ENCODE data around the gene ARHGAP28. TPM values are rescaled to one million over a fixed set of nuclear protein-coding genes. Genes with fewer than 3 reads are reported as not detected.

The ARHGAP28 gene
- total RNA-seq, 4 donors from 2014 or later, result 1.1 to 26.3 (median 2.6) TPM

DNA sequence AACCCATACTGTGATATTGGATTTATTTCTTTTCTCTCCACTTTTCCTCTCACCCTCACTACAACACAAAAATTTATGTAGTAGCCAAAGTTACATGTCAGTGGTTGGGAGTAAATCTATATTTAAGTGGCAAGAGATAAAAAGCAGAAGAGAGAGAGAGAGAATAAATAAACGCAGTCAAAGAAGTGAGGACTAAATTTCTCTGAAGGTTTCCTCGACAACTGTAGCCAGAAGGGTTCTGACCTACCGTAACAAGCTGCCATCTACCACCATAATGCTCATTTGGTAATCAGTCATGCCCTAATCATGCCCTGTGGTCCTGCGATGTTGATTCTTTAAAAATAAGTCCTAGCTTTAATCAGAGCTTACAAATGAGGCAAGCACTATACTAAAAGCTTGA is 9.1 kb downstream of the ARHGAP28 start:
- intact Hi-C loops (cut with DNase I; ENCODE audit: low total_unique reads), result no loop called here
- H3K27me3 ChIP-seq, result no peaks in the 10 kb centered on the region
- no peaks in the 10 kb centered on the region for H3K36me3 ChIP-seq
- WGBS, 2 donors (ENCODE audit: low coverage in 1 of 2), result 52 to 63% methylated on average over 3 to 4 of the region's 4 CpGs
- in situ Hi-C loops (cut with MboI; ENCODE audit: low pct_ligation_motif_present in 1 of 4, low pct_unique_long_range_greater_than_20kb in 1 of 4, low sequenced_read_pairs in 3 of 4), result no loop called here
- H3K9me3 ChIP-seq, result no peaks in the 10 kb centered on the region
- no peak for DNase-seq
- no peak overlapping the region for H3K4me3 ChIP-seq
- H3K27ac ChIP-seq, result no peak overlapping the region
- TF ChIP-seq POLR2AphosphoS5 (IDR thresholded peaks at IDR 0.05) (no peak), POLR2A (IDR thresholded peaks at IDR 0.05) (no peak), EP300 (IDR thresholded peaks at IDR 0.05; ENCODE audit: low read depth) (no peak)
- TF ChIP-seq, protein P1, sequence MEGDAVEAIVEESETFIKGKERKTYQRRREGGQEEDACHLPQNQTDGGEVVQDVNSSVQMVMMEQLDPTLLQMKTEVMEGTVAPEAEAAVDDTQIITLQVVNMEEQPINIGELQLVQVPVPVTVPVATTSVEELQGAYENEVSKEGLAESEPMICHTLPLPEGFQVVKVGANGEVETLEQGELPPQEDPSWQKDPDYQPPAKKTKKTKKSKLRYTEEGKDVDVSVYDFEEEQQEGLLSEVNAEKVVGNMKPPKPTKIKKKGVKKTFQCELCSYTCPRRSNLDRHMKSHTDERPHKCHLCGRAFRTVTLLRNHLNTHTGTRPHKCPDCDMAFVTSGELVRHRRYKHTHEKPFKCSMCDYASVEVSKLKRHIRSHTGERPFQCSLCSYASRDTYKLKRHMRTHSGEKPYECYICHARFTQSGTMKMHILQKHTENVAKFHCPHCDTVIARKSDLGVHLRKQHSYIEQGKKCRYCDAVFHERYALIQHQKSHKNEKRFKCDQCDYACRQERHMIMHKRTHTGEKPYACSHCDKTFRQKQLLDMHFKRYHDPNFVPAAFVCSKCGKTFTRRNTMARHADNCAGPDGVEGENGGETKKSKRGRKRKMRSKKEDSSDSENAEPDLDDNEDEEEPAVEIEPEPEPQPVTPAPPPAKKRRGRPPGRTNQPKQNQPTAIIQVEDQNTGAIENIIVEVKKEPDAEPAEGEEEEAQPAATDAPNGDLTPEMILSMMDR (IDR thresholded peaks at IDR 0.05), result no peak
- H3K4me1 ChIP-seq, result peaks cover 0 to 6% (median 0%) of the 10 kb centered on the region in 4 donors

DNA sequence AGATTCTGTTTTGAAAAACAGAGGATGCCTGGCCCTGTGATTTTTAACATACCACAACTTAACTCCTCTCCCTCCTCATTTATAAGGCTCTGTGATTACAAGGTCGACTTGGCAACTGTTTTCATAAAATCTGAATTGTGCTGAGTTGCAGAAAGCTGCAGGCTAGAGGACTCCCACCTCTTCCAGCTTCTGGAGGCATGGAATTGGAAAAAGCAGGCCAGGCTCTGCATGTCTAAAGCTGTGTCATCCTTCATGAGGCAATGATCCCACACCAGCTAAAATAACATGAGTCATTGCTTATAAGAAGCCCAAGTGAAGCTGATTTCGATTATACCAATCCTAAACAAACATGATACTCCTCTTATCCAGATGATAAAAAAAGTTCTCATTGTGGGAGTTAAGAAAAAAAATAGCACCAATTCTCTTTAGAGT is 11.7 kb downstream of the ARHGAP28 start:
- Histone ChIP-seq H3K9me3 (no peaks in the 10 kb centered on the region), H3K4me3 (no peak overlapping the region), H3K27ac (peak overlapping the region; percentile 47 to 65 (median 58)), H3K36me3 (no peaks in the 10 kb centered on the region), H3K4me1 (peaks cover 0 to 6% (median 0%) of the 10 kb centered on the region in 4 donors), H3K27me3 (no peaks in the 10 kb centered on the region)
- no peak for DNase-seq
- intact Hi-C loops (cut with DNase I; ENCODE audit: low total_unique reads) (no loop called here), in situ Hi-C loops (cut with MboI; ENCODE audit: low pct_ligation_motif_present in 1 of 4, low pct_unique_long_range_greater_than_20kb in 1 of 4, low sequenced_read_pairs in 3 of 4) (no loop called here)
- TF ChIP-seq EP300 (IDR thresholded peaks at IDR 0.05; ENCODE audit: low read depth) (no peak), POLR2A (IDR thresholded peaks at IDR 0.05) (no peak), POLR2AphosphoS5 (IDR thresholded peaks at IDR 0.05) (peak in 1 of 3 donors; percentile 22)
- TF ChIP-seq, protein P1 (IDR thresholded peaks at IDR 0.05), result no peak
- 2 to 17% methylated on average over 1 to 2 of the region's 2 CpGs for WGBS, 2 donors (ENCODE audit: low coverage in 1 of 2)

DNA sequence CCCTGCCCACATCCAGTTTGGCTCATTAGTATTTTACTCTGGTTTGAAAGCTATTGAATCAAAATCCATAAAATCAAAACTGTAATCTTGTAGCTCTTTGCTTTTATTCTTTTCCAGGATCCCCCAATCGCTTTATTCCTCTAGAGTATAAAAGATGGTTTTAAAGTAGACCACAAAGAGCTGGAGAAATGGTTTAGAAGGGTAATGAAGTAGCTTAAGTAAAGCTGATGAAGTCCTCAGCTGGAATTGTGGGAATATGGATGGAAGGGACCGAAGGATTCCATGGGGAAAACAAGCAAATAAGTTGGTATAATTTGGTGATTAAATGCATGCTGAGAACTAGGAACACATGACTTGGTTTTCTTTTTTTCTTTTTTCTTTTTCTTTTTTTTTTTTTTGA is 12.3 kb downstream of the ARHGAP28 start:
- H3K4me1 ChIP-seq, result peaks cover 0 to 6% (median 0%) of the 10 kb centered on the region in 4 donors
- no peak for TF ChIP-seq EP300 (IDR thresholded peaks at IDR 0.05; ENCODE audit: low read depth)
- TF ChIP-seq, protein P1 (IDR thresholded peaks at IDR 0.05), result no peak
- TF ChIP-seq POLR2AphosphoS5 (IDR thresholded peaks at IDR 0.05), result no peak
- no peak for TF ChIP-seq POLR2A (IDR thresholded peaks at IDR 0.05)
- peak overlapping the region; percentile 47 to 65 (median 58) for H3K27ac ChIP-seq
- no peaks in the 10 kb centered on the region for H3K36me3 ChIP-seq
- WGBS, 2 donors (ENCODE audit: low coverage in 1 of 2), result 62 to 74% methylated on average over 2 of the region's 2 CpGs
- no peak for DNase-seq
- no peaks in the 10 kb centered on the region for H3K27me3 ChIP-seq
- in situ Hi-C loops (cut with MboI; ENCODE audit: low pct_ligation_motif_present in 1 of 4, low pct_unique_long_range_greater_than_20kb in 1 of 4, low sequenced_read_pairs in 3 of 4), result no loop called here
- intact Hi-C loops (cut with DNase I; ENCODE audit: low total_unique reads), result no loop called here
- H3K9me3 ChIP-seq, result no peaks in the 10 kb centered on the region
- no peak overlapping the region for H3K4me3 ChIP-seq

DNA sequence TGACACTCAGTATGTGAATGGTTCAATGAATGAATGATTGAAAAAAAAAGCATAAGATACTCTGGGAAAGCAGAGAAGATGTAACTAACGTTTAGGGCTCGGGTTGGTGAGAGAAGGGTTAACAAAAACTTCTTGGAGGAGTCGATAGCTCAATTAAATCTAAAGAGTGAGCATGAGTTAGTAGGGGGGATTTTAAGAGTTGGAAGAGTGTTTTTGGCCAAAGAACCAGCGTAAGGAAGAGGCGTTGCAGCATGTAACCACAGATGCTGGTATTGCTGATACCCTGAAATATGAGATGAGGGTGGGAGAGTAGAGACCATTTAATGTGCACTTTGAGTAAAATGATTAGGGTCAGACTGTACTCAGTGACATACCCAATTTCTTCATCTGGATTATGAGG is 14.5 kb downstream of the ARHGAP28 start:
- TF ChIP-seq, protein P1 (IDR thresholded peaks at IDR 0.05), result no peak
- DNase-seq, result no peak
- Histone ChIP-seq H3K27me3 (no peaks in the 10 kb centered on the region), H3K36me3 (no peaks in the 10 kb centered on the region), H3K27ac (no peak overlapping the region), H3K4me1 (peaks cover 0 to 6% (median 0%) of the 10 kb centered on the region in 4 donors), H3K9me3 (no peaks in the 10 kb centered on the region), H3K4me3 (no peak overlapping the region)
- intact Hi-C loops (cut with DNase I; ENCODE audit: low total_unique reads) (no loop called here), in situ Hi-C loops (cut with MboI; ENCODE audit: low pct_ligation_motif_present in 1 of 4, low pct_unique_long_range_greater_than_20kb in 1 of 4, low sequenced_read_pairs in 3 of 4) (no loop called here)
- WGBS, 2 donors (ENCODE audit: low coverage in 1 of 2), result 70 to 78% methylated on average over 5 of the region's 5 CpGs

All from transverse colon (tissue), 4 donors.